ENCODE data around the gene LUC7L3. TPM values are rescaled to one million over a fixed set of nuclear protein-coding genes. Genes with fewer than 3 reads are reported as not detected.

Gene LUC7L3
- total and polyA plus RNA-seq, 2 of the 13 experiments (the other 11 are each of a cell fraction or from before 2014, with no cell fraction given): 108 to 120 TPM

- TF ChIP-seq MAFF (IDR thresholded peaks at IDR 0.05; ENCODE audit: low read depth, low read length) (no peak), ARNT2 (CRISPR knock-in tag; IDR thresholded peaks at IDR 0.05; ENCODE audit: low read depth) (no peak), GTF3A (CRISPR knock-in tag; conservative IDR thresholded peaks at IDR 0.05) (0 out of 2 replicates have a peak, but pooled peaks have one; percentile 48), FOXO4 (CRISPR knock-in tag; conservative IDR thresholded peaks at IDR 0.05) (no peak), ELF1 (CRISPR knock-in tag; IDR thresholded peaks at IDR 0.05) (0 out of 2 replicates have a peak, but pooled peaks have one; percentile 3), ISL2 (CRISPR knock-in tag; IDR thresholded peaks at IDR 0.05) (0 out of 2 replicates have a peak, but pooled peaks have one; percentile 38), E2F1 (CRISPR knock-in tag; IDR thresholded peaks at IDR 0.05) (0 out of 2 replicates have a peak, but pooled peaks have one; percentile 30), ZNF10 (CRISPR knock-in tag; IDR thresholded peaks at IDR 0.05; ENCODE audit: borderline replicate concordance, low read depth) (no peak), SYNCRIP (IDR thresholded peaks at IDR 0.05; ENCODE audit: insufficient read depth, low read depth, low read length) (no peak), ZNF318 (CRISPR knock-in tag; IDR thresholded peaks at IDR 0.05) (peak; percentile 31; the same call in 1 of the 2 replicates), ZNF138 (CRISPR knock-in tag; IDR thresholded peaks at IDR 0.05; ENCODE audit: low read depth) (no peak), ZNF12 (CRISPR knock-in tag; IDR thresholded peaks at IDR 0.05) (no peak), ZNF777 (CRISPR knock-in tag; IDR thresholded peaks at IDR 0.05) (no peak), ZNF337 (CRISPR knock-in tag; IDR thresholded peaks at IDR 0.05; ENCODE audit: borderline replicate concordance, low read depth) (no peak)
Observed at GRCh38 chr17:50802609-50803571, 83.5 kb downstream of the LUC7L3 start (continued).
